Measurements from ENCODE around the gene IMPG2.

- TF ChIP-seq CTCF (optimal IDR thresholded peaks at IDR 0.05 in 1 of 3, IDR thresholded peaks at IDR 0.05 in 1 of 3, conservative IDR thresholded peaks at IDR 0.05 in 1 of 3; ENCODE audit: extremely low read depth in 1 of 3, insufficient read depth in 2 of 3, low read length in 3 of 3), result no peak
- TF ChIP-seq EZH2 (IDR thresholded peaks at IDR 0.05; ENCODE audit: low read length), result no peak
Observed at GRCh38 chr3:101329016-101329673, 8.8 kb upstream of the IMPG2 start.
